ENCODE results near the gene PPP1R3E.

Gene PPP1R3E

GRCh38 chr14:23259426-23259825 is 43.2 kb downstream of the PPP1R3E start:
- Mint-ChIP-seq H3K9me3 (no peaks in the 10 kb centered on the region), H3K27me3 (peaks cover 25 to 53% of the 10 kb centered on the region in 2 donors), H3K36me3 (no peaks in the 10 kb centered on the region), H3K4me3 (no peak overlapping the region), H3K27ac (no peak overlapping the region), H3K4me1 (no peaks in the 10 kb centered on the region)
- ATAC-seq (replicated peaks) (no peak), DNase-seq (no peak)

DNA sequence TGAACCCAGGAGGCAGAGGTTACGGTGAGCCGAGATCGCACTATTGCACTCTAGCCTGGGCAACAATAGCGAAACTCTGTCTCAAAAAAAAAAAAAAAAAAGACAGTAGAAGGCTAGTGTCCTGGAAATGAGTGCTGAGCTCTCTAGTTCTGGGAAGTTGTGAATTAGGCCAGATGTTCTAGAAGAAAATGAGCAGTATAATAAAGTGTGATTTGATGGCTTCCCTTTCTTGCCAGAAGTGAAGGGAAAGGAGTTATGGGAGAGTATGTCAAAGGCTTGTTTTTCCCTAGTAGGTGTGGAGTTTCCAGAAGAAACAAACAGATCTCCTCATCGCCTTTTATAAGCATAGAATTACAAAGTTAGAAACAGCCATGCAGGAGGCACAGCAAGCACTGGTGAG is 44.4 kb downstream of the PPP1R3E start:
- peaks cover 19 to 51% of the 10 kb centered on the region in 2 donors for H3K27me3 Mint-ChIP-seq
- ATAC-seq (replicated peaks), result no peak

DNA sequence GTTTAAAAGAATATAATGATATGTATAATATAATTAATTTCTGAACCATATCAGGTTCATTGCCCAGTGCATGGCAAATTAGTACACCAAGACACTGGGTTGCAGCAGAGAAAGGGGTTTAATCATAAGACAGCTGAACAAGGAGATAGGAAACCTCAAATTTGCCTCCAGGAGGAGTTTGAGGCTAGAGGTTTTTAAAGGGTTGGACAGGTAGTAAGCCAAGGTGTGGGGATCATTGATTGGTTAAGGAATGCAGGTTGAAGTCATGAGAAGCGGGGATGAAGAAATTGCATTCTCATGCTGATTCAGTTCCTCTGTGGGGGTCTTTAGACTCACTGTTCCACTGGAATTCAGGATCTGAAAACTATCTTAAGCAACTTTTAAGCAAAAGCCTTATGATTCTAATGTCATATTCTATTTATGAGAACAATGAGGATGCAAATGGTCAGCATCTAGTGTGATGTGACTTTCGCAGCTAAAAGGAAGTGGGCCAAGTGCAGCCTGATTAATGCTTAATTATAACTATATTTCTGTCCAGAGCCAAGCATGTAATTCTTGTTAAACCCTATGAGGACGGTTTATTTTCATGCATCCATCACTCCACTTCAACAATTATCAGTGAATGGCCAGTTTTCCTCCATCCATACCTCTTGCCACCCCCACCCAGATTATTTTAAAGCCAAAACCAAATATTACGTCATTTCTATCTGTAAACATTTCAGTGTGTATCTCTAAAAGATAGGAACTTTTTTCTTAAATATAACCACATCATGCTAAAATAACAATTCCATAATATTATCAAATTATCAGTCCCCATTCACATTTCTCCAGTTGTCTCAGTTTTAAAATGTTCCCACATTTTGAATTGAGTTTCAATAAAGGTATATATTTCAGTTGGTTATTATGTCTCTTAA is 50.0 kb downstream of the PPP1R3E start:
- no peak for ATAC-seq (replicated peaks)
- Mint-ChIP-seq H3K9me3 (no peaks in the 10 kb centered on the region), H3K4me1 (no peaks in the 10 kb centered on the region), H3K36me3 (no peaks in the 10 kb centered on the region), H3K27ac (no peak overlapping the region), H3K27me3 (peaks cover 21 to 41% of the 10 kb centered on the region in 2 donors), H3K4me3 (no peak overlapping the region)
- no peak for DNase-seq

More for the DNA sequence above, 44.4 kb downstream of the PPP1R3E start:
- Mint-ChIP-seq H3K36me3 (no peaks in the 10 kb centered on the region), H3K27ac (no peak overlapping the region), H3K4me1 (no peaks in the 10 kb centered on the region), H3K9me3 (no peaks in the 10 kb centered on the region), H3K4me3 (no peak overlapping the region)
- no peak for DNase-seq

DNA sequence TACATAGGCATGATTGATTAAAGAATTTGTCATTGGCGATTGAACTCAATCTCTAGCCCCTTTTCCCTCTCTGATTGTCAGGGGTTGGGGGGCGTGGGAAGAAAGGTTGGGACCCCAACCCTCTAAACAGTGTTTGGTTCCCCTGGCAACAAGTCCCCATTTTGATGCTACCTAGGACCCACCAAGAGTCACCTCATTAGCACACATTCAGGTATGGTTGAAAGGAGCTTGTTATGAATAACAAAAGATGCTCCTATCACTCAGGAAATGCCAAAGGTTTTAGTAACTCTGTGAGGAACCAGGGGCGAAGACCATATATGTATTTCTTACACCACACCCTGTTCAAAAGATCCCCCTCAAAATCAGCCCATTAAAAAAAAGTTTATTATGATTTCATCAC is 50.7 kb downstream of the PPP1R3E start:
- no peak for DNase-seq
- no peak for ATAC-seq (replicated peaks)
- no peaks in the 10 kb centered on the region for H3K9me3 Mint-ChIP-seq
- no peak overlapping the region for H3K4me3 Mint-ChIP-seq
- H3K27ac Mint-ChIP-seq, result no peak overlapping the region
- H3K36me3 Mint-ChIP-seq, result no peaks in the 10 kb centered on the region
- peaks cover 21 to 40% of the 10 kb centered on the region in 2 donors for H3K27me3 Mint-ChIP-seq
- no peaks in the 10 kb centered on the region for H3K4me1 Mint-ChIP-seq

- ATAC-seq (replicated peaks) (no peak), DNase-seq (no peak)
- Mint-ChIP-seq H3K27me3 (peaks cover 21 to 32% of the 10 kb centered on the region in 2 donors), H3K36me3 (no peaks in the 10 kb centered on the region), H3K27ac (no peak overlapping the region), H3K4me3 (no peak overlapping the region), H3K9me3 (no peaks in the 10 kb centered on the region), H3K4me1 (no peaks in the 10 kb centered on the region)
These were observed 52.8 kb downstream of the PPP1R3E start for GRCh38 chr14:23249824-23250223.

DNA sequence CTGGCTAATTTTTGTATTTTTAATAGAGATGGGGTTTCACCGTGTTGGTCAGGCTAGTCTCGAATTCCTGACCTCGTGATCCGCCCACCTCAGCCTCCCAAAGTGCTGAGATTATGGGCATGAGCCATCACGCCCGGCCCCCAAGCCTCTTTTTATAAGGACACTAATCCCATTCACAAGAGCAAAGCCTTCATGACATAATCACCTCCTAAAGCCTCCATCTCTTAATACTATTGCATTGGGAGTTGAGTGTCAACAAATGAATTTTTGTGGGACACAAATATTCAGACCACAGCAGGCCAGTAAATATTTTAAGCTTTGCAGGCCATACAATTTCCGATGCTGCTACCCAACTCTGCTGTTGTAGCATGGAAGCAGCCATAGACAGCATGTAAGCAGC is 54.1 kb downstream of the PPP1R3E start:
- DNase-seq (no peak), ATAC-seq (replicated peaks) (no peak)
- Mint-ChIP-seq H3K27ac (no peak overlapping the region), H3K9me3 (no peaks in the 10 kb centered on the region), H3K4me3 (no peak overlapping the region), H3K4me1 (no peaks in the 10 kb centered on the region), H3K36me3 (no peaks in the 10 kb centered on the region), H3K27me3 (peaks cover 21 to 28% of the 10 kb centered on the region in 2 donors)

Measured in stimulated activated naive B cell treated with anti-CD40 and anti-IgM and Interleukin-4, amounts not matched to agents 10 μg/mL and 1 μg/mL and 100 μg/mL, for 72 hours (primary cell).